22Rv1 (cell line): Measurements from ENCODE around the gene PRR13.
A peak's percentile ranks its signal among the peaks of the same experiment; 100 is the strongest.
"Not testable (repeated sequence)": the region's sequence is repeated elsewhere in the genome, so short reads cannot be mapped to it uniquely, and the experiment has no call there.

ENCODE experiments used
- H3K27ac ChIP-seq: fragments of 450-650 bp; 2 replicates; pipeline ENCODE4 v1.5.1; 2017
- ZFX ChIP-seq: fragments of 450-650 bp; IDR thresholded peaks from 2 replicates; pipeline ENCODE4 v1.6.1; 2017; ENCODE audit warnings: antibody characterized with exemption, borderline replicate concordance
- TF ChIP-seq, protein P1 (sequence below): fragments of 450-650 bp; IDR thresholded peaks from 2 replicates; pipeline ENCODE4 v1.5.1; 2017; ENCODE audit warnings: mild to moderate bottlenecking

PRR13 gene

GRCh38 chr12:53428741-53429140 lies 12.8 kb upstream of the PRR13 start:
- 0 out of 2 replicates have a peak overlapping the region, but pooled peaks have one; percentile 75 for H3K27ac ChIP-seq
- TF ChIP-seq ZFX: no peak
- TF ChIP-seq, protein P1, sequence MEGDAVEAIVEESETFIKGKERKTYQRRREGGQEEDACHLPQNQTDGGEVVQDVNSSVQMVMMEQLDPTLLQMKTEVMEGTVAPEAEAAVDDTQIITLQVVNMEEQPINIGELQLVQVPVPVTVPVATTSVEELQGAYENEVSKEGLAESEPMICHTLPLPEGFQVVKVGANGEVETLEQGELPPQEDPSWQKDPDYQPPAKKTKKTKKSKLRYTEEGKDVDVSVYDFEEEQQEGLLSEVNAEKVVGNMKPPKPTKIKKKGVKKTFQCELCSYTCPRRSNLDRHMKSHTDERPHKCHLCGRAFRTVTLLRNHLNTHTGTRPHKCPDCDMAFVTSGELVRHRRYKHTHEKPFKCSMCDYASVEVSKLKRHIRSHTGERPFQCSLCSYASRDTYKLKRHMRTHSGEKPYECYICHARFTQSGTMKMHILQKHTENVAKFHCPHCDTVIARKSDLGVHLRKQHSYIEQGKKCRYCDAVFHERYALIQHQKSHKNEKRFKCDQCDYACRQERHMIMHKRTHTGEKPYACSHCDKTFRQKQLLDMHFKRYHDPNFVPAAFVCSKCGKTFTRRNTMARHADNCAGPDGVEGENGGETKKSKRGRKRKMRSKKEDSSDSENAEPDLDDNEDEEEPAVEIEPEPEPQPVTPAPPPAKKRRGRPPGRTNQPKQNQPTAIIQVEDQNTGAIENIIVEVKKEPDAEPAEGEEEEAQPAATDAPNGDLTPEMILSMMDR: no peak

- TF ChIP-seq ZFX: no peak
- TF ChIP-seq, protein P1: no peak
- H3K27ac ChIP-seq: no peak overlapping the region
These were observed 11.4 kb upstream of the PRR13 start for GRCh38 chr12:53430116-53430515.

GRCh38 chr12:53431187-53431586 lies 10.3 kb upstream of the PRR13 start:
- 0 out of 2 replicates have a peak overlapping the region, but pooled peaks have one; percentile 4 for H3K27ac ChIP-seq
- no peak for TF ChIP-seq ZFX
- TF ChIP-seq, protein P1: no peak

DNA sequence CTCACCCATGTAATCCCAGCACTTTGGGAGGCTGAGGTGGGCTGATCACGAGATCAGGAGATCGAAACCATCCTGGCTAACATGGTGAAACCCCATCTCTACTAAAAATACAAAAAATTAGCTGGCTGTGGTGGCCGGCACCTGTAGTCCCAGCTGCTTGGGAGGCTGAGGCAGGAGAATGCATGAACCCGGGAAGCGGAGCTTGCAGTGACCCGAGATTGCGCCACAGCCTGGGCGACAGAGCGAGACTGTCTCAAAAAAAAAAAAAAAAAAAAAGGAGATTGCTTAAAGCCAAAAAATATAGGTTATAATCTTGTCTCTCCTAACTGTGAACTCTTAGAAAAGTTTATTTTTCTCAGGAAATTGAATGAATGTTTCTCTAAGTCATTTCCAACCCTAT lies 6.2 kb upstream of the PRR13 start:
- H3K27ac ChIP-seq: not testable (repeated sequence)

DNA sequence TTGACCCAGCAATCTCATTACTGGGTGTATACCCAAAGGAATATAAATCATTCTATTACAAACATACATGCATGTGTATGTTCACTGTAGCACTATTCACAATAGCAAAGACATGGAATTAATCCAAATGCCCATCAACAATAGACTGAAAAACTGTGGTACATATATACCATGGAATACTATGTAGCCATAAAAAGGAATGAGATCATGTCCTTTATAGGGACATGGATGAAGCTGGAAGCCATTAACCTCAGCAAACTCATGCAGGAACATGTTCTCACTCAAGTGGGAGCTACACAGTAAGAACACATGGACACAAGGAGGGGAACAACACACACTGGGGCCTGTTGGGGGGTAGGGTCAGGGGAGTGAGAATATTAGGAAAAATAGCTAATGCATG lies 2.0 kb upstream of the PRR13 start:
- H3K27ac ChIP-seq: peak overlapping the region; percentile 100; the same call in 1 of the 2 replicates

DNA sequence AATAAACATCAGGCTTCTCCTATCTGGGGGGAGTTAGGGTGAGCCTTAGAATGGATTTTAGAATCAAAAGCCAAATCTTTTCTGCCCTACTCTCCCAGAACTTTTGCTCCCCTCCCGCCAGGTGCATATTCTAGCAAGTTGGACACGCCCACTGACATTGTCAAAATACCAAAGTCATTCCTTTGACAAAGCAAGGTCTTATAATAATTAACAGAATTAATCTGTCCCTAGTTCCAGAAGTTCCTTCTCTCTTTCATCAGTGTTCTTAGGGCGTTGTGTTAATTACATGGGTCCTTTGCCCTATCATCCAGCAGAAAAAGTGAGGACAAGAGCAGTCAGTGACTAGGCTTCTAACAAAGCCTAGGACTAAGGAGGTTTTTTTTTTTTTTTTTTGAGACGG lies 2.4 kb downstream of the PRR13 start:
- TF ChIP-seq, protein P1: no peak
- TF ChIP-seq ZFX: no peak
- H3K27ac ChIP-seq: peak overlapping the region; percentile 100

DNA sequence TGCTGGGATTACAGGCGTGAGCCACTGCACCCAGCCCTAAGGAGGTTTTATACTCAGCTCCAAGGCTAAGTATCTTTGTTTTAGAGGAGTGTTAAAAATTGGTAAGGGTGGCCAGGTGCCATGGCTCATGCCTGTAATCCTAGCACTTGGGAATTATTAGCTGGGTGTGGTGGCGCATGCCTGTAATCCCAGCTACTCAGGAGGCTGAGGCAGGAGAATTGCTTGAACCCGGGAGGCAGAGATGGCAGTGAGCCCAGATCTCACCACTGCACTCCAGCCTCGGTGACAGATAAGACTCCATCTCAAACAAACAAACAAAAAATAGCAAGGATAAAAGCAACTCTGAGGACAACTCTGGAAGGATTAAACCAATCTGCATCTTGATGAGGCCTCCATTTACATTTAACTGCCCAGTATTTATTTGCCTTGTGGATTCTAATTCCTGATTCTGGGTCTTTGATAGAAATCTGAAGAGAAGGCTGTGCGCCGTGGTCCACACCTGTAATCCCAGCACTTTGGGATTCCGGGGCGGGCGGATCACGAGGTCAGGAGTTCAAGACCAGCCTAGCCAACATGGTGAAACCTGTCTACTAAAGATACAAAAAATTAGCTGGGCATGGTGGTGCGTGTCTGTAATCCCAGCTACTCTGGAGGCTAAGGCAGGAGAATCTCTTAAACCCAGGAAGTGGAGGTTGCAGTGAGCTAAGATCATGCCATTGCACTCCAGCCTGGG lies 3.2 kb downstream of the PRR13 start:
- peak overlapping the region; percentile 100 for H3K27ac ChIP-seq

- no peak overlapping the region; the same call in 1 of the 2 replicates for H3K27ac ChIP-seq
- TF ChIP-seq ZFX: no peak
- TF ChIP-seq, protein P1: no peak
These were observed 9.4 kb downstream of the PRR13 start for GRCh38 chr12:53450936-53451335.

DNA sequence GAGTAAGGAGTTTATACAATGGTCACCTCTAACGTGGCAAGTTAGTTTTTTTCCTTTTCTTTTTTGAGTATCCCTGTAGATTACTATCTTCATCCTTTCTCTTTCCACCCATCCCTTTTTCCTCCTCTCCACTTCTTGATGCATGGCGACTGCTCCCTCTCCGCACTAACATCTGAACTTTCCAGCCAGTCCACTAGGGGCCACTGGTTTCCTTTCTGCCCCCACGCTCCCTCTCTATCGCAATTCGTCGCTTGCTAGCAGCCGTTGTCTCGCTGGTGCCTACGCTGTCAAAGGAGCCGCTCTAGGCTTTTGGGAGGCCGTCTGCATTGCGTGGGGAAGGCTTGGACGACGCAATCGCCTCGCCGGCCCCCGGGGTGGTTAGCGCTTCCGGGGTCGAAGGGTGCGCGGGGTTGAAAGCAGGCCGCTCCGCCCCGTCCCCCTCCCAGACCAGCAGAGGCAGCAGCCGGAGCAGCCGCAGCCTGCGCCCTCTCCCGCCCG lies 10.2 kb downstream of the PRR13 start, which contains the start of gene PCBP2:
Gene PCBP2, plus strand, starts transcription at position 442 of the 498 bp plus-strand sequence. CDS start 2,699 bp downstream, outside the sequence.
- peak within 1 kb of the TSS; percentile 84 for H3K27ac ChIP-seq
- TF ChIP-seq ZFX: no peak
- TF ChIP-seq, protein P1: peak; percentile 99
